IPS DF 19.7 (cell line): ENCODE data around the gene PLPPR5.
"Not testable (repeated sequence)": the region's sequence is repeated elsewhere in the genome, so short reads cannot be mapped to it uniquely, and the experiment has no call there.

Experiments
- DNase-seq: peaks from one replicate; pipeline ENCODE4 v3.0.0-alpha.2; 2013; ENCODE audit warnings: low read depth, low spot score

Gene PLPPR5

DNA sequence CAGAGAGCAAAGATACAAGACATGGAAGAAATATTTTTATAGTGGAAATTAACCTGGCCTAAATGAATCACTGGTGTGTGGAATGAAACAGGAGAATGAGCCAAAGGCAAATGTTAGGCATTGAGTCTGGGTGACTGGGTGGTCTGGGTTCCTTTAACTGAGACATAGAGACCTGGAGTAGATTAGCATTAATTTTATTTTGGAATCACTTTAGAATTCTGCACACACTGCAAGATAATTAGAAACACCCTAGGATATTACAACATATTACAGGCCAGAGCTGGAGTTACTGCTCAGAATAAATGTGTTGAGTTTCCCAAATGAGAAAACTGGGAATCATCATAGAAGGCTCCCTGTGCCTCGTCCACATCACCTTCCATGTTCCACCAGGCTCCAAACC, 85.5 kb downstream of the PLPPR5 start:
- DNase-seq: no peak

DNA sequence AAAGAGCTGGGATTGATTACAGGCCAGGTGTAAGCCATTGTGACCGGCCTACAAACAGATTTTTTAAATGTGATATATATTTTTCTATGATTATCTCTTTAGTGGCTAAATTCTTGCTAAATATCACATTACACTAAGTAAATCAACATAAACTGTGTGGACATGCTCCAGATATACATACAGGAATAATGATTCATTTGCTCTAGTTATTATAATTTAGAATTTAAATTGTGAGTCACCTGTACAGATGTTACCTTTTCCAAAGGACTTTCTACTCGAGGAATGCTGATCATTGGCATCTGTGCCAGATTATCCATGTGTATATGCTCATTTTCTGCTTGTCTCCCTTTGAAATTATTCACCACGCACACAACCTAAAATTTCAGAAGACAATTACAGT, 90.1 kb downstream of the PLPPR5 start:
- no peak for DNase-seq

DNA sequence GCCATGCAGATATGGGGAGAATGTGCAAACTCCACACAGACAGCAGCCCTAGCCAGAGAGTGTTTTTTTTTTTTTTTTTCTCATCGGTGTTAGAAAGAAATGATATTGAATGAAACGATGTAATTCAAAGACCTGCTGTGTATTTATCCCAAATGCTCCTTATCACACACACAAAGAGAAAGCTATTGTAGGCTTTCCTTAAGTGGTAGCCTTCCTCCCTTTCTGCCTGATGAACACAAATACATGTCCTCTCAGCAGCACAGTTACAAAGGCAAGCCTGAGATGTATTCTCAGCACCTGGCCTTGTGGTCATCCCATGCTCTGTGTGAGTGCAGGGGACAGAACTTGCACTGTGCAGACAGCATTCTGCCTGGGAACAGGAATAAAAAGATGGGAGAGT, 93.8 kb downstream of the PLPPR5 start:
- DNase-seq: no peak

DNA sequence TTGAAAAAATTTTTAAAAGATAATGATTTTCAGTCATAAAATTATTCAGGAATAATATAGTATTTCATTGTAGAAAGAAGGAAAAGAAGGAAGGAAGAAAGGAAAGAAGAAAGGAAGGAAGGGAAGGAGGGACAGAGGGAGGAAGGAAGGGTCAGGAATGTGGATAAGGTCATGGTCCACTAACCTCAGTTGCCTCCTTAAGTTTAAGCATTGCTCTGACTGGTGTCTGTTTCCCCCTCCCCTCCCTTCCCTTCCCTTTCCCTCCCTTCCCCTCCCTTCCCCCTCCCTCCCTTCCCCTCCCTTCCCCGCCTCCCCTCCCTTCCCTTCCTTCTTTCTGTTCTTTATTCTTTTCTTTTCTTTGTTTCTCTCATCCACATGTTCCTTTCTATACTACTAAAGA, 95.7 kb downstream of the PLPPR5 start:
- no peak for DNase-seq

DNA sequence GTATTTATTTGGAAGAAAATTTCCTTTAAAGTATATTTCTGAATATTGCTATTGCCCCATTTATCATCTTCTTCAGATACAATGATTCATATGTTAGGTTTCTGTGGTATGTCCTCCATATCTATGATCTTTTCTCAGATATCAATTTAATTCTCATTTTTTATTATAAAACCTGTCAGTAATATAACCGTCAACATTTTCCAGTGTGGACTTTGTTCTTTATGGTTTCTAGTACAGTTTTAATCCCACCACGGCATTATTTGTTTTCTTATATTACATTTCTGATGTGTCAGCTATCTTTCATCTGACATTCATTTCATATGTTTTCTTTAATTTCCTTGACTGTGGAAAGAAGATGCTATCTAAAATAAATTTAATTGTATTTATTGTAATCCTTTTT, 97.9 kb downstream of the PLPPR5 start:
- DNase-seq: no peak

DNA sequence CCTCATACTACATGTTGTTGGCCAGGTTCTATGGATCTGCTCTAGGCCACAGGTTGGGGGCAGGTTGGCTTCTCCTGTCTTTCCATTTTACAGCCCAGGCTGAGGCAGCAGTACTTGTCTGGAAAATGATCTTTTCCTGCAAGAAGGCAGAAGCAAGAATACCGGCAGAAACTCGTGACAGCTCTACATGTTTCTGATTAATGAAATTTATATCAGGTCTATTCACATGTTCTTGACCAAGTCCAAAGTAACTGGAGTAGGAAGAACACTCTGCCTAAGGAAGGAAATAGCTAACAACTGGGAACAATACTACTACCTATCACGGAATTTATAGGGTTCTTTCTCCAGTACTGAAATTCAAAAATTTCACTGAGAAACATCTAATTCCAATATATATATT, 98.3 kb downstream of the PLPPR5 start:
- DNase-seq: no peak

DNA sequence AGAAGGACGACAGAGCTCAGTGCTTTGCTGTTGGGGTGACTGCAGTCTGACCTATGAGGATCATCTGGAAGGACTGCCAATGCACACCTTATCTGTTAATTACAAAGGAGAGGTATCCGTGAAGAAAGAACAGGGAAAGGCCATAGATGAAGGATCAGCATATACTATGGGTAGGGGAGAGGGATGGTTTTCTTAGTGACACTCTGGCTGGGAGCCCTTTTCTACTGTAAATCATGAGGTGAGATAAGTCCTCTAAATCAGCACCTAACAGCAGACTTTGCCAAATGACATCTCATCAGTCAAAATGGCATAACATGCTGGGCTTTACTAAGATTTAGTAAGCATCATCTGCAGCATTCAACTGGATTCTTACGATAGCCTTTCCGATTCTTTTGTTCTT, 100.0 kb downstream of the PLPPR5 start:
- no peak for DNase-seq

DNA sequence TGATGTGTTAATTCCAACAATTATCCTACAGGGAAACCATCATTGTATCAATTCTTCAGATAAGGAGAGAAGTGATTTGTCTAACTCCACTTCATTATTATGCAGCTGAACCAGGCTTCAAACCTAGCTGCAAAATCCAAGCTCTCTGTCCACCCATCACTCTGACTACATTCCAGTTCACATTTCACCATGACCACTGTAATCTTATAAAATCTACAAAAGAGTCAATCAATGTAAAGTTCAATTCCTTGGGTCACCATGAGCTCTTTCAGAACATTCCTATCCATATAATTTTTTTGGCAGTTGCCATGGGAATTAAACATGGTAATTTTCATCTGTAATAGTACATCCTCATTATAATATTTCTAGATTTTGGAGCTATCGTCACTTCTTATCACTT, 100.9 kb downstream of the PLPPR5 start:
- DNase-seq: no peak

DNA sequence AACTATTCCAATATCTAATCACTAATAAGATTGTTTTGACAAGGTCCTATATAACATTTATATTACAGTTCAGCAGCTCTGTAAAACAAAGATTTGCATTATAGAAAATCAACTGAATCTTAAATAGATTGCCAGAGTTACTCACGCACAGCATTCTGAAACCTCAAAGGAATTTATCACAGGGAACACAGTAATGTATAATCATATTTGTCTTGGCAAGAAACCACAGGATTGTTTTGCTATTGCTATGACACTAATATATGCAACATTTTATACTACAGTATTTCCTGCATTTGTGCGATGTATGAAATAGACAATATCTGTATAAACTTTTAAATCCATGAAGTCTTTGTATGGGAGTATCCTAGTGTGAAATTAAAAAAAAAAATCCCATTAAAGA, 101.4 kb downstream of the PLPPR5 start:
- no peak for DNase-seq

DNA sequence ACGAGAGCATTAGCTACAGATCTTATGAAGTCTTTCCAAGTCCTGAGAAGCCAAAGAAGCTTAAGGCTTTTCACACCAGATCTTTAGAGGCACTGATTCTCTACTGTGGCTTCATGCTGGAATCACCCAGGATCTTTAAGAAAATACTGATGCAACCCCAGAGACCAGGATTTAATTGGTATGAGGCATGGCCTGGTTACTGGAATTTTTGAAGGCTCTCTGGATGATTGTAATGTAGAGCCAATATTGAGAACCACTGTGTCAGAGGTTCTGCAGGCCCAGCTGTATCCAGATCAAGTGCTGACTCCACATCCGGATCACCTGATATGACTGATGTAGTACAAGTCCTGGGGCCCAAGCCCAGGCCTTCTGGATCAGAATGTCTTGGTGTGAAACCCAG, 105.7 kb downstream of the PLPPR5 start:
- DNase-seq: no peak

DNA sequence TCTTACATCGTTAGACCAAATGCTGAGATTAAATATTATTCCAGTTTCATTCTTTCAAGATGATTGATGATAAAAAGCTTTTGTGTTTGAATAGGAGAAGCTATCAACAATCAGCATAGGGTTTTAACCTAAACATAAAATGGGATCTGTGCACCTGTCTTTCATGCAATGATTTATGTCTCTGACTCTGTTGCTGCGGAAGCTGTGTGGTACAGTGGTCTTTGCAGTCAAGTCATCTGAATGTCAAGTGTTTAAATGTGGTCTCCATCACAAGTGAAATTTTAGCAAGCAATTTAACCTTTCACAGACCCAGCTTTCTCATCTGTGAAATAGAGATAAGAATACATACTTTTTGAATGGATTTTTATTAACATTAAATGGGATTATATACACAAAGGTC, 107.2 kb downstream of the PLPPR5 start:
- DNase-seq: no peak

DNA sequence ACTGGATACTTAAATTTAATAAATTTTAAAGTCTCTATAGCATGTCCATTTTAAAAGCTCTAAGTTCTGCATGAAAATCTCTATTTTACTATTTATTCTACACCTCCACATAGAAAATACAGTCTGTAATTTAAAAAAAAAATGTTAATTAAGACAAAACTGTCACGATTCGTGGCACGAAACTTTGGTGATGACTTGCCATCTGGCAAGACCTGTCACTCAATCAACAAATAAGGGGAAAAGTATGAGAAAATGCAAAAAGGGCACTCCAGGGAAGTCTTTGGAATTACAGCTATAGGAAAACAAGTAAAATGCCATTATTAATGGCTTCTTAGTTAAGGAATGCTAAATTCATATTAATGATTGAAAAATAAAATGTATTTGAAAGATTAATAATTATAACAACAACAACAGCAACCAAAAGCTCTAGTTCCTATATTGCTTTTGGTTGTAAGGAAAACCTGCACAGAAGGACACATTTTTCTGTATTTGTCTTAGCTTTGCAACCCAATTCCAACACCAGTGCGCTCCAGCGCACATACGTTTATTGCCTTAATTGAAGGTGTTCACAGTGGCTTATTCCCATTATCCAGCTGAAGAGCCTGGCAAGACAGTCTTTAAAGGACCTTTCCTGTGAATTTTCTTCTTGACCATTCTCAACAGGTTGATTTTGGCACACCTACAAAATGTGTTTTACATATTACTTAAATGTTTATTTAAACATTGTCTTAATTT, 107.8 kb downstream of the PLPPR5 start:
- DNase-seq: no peak

DNA sequence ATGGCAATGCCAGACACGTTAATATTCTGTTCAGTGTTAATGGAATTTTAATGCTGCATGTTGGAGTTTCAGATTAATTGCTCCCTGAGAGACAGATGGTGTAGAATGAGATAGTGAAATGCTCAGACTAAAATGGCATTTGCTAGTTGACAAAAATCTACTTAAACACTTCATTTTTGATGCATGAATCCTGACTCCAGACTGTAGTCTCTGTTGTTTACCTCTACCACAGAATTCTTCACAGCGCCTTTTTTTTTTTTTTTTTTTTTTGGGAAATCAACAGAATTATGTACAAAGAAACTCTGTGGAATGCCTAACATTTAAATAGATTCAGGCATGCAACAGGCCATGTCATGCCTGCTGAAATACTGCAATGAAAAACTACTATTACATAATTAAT, 111.3 kb downstream of the PLPPR5 start:
- no peak for DNase-seq

DNA sequence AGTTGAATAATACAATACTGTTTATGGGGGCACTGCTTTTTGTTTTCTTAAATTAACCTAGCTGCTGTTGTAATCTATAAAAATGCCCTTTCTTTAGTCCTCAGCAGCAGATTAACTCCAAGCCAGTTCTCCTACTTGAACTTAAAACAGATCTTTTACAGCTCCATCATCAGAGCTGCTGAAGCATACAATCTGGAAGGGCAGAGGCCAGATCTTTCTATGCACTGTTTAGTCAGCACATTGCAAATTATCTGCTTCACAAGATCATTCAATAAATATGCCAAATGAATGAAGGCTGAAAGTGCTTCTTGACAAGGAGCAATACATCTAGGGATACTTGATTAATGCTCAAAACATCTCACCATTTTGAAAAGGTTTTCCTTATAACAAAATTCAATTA, 115.8 kb downstream of the PLPPR5 start:
- no peak for DNase-seq

DNA sequence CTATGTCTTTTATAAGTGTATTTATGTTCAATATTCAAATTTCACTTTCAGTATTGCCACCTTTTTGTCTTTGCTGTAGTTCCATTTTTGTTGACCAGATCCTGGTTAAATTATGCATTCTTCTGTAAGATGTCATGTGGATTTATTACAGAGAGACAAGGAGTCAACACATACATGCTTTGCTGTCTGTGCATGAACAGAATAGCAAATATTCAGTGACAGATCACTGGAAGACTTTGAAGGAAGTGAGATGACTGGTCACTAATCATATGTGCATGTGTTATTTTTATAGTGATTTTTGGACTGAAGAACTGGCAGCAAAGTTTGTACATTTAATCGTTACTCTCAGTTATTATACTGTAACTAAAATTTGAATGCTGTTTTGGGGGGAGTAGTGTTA, 117.2 kb downstream of the PLPPR5 start:
- DNase-seq: no peak

DNA sequence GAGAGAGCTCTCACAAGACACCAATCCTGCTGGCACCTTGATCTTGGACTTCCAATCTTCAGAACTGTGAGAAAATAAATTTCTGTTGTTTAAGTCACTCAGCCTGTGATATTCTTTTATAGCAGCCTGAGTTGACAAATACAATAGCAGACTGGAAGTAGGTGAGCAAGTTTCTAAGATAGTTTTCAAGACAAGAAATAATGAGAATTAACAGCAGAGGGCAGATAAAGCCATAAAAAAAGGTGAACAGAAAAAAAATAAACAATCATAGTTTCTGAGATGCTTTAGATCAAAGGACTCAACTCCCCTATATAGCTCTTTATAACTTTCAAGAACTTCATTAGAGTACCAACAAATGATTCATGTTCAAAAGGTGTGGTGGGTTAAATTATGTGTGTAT, 119.8 kb downstream of the PLPPR5 start:
- no peak for DNase-seq

DNA sequence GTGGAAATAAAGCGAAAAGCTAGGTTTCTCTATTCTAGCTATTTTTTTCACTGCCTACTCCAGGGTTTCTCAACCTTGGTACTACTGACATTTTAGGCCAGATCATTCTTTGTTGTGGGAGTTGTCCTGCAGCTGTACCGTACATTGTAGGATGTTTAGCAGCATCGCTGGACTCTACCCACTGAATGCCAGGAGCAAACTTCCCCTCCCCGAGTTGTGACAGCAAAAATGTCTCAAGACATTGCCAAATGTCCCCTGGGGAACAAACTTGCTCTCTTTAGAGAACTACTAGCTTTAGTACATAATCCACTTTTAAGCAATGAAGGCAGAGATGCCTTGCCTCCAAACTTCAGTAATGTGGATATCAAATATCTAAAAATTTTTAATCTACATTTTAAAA, 122.8 kb downstream of the PLPPR5 start:
- DNase-seq: no peak

DNA sequence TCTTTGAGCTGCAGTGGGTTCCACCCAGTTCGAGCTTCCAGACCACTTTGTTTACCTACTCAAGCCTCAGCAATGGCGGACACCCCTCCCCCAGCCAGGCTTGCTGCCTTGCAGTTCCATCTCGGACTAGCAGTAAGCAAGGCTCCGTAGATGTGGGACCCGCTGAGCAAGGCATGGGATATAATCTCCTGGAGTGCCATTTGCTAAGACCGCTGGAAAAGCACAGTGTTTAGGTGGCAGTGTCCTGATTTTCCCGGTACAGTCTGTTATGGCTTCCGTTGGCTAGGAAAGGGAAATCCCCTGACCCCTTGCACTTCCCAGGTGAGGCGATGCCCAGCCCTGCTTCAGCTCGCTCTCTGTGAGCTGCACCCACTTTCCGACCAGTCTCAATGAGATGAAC, 123.4 kb downstream of the PLPPR5 start:
- not testable (repeated sequence) for DNase-seq

DNA sequence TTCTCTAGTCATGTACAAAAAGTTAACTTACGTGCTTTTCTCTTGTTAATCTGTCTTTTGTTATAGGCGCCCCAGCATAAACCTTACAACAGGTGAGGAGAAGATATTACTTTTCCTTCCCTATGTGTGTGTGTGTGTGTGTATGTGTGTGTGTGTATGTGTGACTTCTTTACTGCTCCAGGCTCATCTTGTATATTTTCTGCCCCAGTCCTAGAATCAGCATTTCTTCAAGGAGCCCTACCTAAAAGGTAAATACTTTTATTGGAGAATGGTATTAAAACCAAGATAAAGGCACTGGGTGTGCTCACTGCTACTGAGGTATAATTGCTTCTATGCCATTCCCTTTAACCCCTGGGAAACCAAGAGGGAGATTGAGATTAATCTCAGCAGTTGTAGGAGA, 129.8 kb downstream of the PLPPR5 start:
- DNase-seq: no peak

DNA sequence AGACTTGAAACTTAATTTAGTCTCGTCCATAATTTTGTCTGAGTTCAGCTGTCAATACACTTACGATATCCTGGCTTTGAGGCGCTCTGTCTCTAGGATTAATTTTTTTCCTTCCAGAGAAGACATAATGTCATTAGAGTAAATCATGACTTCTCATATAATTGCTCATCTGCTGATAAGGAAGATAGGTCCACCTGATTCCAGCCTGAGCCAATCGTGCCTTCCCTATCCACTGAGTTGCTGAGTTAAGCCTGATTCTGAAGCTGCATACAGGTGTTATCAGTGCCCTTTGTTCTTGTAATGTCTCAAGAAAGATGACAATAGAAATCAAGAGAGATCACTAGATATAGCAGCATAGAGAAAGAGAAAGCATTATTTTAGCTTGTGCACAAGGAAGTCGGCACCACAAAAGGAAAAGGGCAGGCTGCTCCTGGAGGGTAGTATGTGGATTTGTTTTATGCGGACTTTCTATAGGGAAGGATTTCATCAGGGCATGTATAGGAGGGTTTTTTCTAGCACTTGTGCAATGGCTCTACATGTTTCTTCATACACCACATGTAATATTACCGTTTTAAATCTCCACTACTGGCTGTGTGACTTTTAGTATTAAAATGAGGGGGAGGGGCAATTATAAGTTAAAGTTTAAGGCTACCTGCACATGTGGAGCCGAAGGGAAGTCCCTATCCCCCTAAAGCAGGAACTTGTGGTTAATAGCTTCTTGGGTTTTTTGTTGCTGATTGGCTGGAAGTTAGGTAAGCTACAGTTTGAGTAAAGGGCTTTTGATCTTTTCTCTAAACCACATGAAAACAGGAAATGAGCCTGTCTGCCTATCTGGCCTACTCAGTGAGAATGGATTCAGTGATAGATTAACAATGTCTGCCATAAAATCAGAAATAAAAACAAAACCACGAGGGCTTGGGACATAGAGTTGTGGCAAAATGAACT, 133.4 kb downstream of the PLPPR5 start:
- DNase-seq: peak; percentile 2

DNA sequence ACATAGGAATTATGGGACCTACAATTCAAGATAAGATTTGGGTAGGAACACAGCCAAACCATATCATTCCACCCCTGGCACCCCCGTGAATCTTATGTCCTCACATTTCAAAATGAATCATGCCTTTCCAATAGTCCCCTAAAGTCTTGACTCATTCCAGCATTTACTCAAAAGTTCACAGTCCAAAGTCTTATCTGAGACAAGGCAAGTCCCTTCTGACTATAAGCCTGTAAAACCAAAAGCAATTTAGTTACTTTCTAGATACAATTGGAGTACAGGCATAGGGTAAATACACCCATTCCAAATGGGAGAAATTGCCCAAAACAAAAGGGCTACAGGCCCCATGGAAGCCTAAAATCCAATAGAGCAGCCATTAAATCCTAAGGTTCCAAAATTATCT, 138.9 kb downstream of the PLPPR5 start:
- DNase-seq: no peak

DNA sequence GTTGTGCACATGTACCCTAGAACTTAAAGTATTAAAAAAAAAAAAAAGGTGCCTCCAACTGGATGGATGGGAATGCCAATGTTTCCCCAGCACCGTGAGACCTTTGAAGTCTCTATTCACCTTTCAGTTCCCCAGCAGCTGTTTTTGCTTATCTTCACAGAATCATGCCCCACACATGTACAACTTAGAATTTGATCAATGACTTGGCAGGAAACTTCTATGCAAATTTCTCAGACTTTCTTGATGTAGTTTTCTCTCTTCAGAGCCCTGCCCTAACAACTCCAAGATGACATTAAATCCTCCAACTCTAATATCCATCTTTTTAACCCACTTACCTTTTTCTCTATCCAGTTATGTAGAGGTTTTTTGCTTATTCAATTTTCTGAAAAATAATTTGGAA, 144.3 kb downstream of the PLPPR5 start:
- no peak for DNase-seq

DNA sequence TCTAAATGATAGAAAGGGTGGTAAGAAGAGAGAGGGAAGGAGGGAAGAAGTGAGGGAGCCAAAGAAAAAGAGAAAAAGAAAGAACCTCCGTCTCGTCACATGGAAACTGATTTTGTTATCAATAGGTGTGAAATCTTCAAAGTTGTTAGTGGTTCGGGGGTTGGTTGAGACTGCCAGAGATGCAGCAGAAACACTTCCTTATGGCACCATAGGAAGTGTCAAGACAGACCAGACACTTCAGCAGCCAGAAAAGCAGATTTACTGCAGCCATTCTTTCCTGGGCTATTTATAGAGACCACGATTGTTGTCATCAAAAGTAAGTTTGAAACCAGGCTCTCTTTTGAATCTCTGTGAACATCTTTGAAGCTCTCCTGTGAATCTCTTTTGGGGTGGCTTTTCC, 150.5 kb downstream of the PLPPR5 start:
- DNase-seq: no peak
